ENCODE results near the gene DNA2.

- TF ChIP-seq CTCF (IDR thresholded peaks at IDR 0.05; ENCODE audit: insufficient read depth, low read depth, low read length) (no peak), EZH2 (IDR thresholded peaks at IDR 0.05; ENCODE audit: insufficient read depth, low read length) (no peak)
These were observed 36.0 kb downstream of the DNA2 start for GRCh38 chr10:68435803-68436202.
